HUES64 (cell line): ENCODE measurements around the gene CHCT1.
"Not testable (repeated sequence)": the region's sequence is repeated elsewhere in the genome, so short reads cannot be mapped to it uniquely, and the experiment has no call there.

Source experiments
- H3K27ac ChIP-seq: 2 replicates; pipeline ENCODE4 v1.7.0; 2013; ENCODE audit warnings: low read depth, low read length, inconsistent platforms
- H3K27me3 ChIP-seq: 2 replicates; pipeline ENCODE4 v1.6.1; 2013; ENCODE audit warnings: mild to moderate bottlenecking, low read length; ENCODE audit not compliant: insufficient read depth
- H3K36me3 ChIP-seq: 2 replicates; pipeline ENCODE4 v1.6.1; 2013; ENCODE audit warnings: mild to moderate bottlenecking, low read length; ENCODE audit not compliant: insufficient read depth
- H3K4me1 ChIP-seq: 2 replicates; pipeline ENCODE4 v1.6.1; 2013; ENCODE audit warnings: mild to moderate bottlenecking, low read length, moderate library complexity; ENCODE audit not compliant: insufficient read depth
- H3K4me3 ChIP-seq: 2 replicates; pipeline ENCODE4 v1.5.1; 2013; ENCODE audit warnings: mild to moderate bottlenecking, low read length, moderate library complexity
- H3K9ac ChIP-seq: 2 replicates; pipeline ENCODE4 v1.6.1; 2013; ENCODE audit warnings: mild to moderate bottlenecking, low read depth, low read length
- H3K9me3 ChIP-seq: 2 replicates; pipeline ENCODE4 v1.6.1; 2013; ENCODE audit warnings: low read depth, low read length; ENCODE audit not compliant: insufficient read depth
- WGBS: fragments of 150-250, 120-280 bp; methylation state at CpG from one replicate; pipeline ENCODE4 v1.1.7; 2013; ENCODE audit warnings: missing lambda C conversion rate; 5-methylcytosine and 5-hydroxymethylcytosine counted together

CHCT1 gene

DNA sequence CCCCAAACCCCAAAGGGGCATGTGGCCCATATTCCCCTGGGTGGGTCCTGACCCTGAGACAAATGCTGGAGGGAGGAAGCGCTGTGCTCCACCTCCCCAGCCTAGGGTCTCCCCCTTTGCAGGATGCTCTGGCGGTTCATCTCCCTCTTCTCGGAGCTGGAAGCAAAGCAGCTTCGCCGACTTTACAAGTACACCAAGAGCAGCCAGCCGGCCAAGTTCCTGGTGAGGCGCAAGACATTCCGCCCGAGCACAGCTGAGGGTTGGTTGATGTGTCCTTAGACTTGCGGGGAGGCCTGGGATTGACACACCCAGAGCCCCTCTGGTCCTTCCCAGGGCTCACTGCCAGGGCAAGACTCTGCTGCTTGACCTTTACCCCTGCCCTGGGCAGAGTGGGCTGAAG is 4.3 kb downstream of the CHCT1 start:
- Histone ChIP-seq H3K4me1 (no peaks in the 10 kb centered on the region), H3K27me3 (peaks cover 11% of the 10 kb centered on the region), H3K27ac (no peak overlapping the region), H3K9me3 (no peaks in the 10 kb centered on the region), H3K9ac (no peak overlapping the region), H3K36me3 (no peaks in the 10 kb centered on the region), H3K4me3 (no peak overlapping the region)
- 93% methylated on average over 10 of the region's 10 CpGs for WGBS

- H3K9ac ChIP-seq, result not testable (repeated sequence)
- 92% methylated on average over 4 of the region's 6 CpGs for WGBS
These were observed 6.2 kb downstream of the CHCT1 start for GRCh38 chr17:60428491-60428890.

GRCh38 chr17:60430561-60430960 is 8.3 kb downstream of the CHCT1 start:
- H3K36me3 ChIP-seq, H3K4me1 ChIP-seq, H3K9me3 ChIP-seq, H3K27ac ChIP-seq, H3K4me3 ChIP-seq, H3K9ac ChIP-seq, H3K27me3 ChIP-seq: not testable (repeated sequence)
- WGBS, result 97% methylated on average over 7 of the region's 7 CpGs

More at GRCh38 chr17:60428491-60428890, 6.2 kb downstream of the CHCT1 start:
- not testable (repeated sequence) for H3K4me1 ChIP-seq, H3K27ac ChIP-seq, H3K36me3 ChIP-seq, H3K4me3 ChIP-seq, H3K27me3 ChIP-seq, H3K9me3 ChIP-seq

- not testable (repeated sequence) for H3K36me3 ChIP-seq, H3K9me3 ChIP-seq, H3K4me3 ChIP-seq, H3K4me1 ChIP-seq, H3K27me3 ChIP-seq, H3K9ac ChIP-seq, H3K27ac ChIP-seq
- WGBS, result 99% methylated on average over 4 of the region's 4 CpGs
These were observed 11.0 kb downstream of the CHCT1 start for GRCh38 chr17:60433021-60433997.

DNA sequence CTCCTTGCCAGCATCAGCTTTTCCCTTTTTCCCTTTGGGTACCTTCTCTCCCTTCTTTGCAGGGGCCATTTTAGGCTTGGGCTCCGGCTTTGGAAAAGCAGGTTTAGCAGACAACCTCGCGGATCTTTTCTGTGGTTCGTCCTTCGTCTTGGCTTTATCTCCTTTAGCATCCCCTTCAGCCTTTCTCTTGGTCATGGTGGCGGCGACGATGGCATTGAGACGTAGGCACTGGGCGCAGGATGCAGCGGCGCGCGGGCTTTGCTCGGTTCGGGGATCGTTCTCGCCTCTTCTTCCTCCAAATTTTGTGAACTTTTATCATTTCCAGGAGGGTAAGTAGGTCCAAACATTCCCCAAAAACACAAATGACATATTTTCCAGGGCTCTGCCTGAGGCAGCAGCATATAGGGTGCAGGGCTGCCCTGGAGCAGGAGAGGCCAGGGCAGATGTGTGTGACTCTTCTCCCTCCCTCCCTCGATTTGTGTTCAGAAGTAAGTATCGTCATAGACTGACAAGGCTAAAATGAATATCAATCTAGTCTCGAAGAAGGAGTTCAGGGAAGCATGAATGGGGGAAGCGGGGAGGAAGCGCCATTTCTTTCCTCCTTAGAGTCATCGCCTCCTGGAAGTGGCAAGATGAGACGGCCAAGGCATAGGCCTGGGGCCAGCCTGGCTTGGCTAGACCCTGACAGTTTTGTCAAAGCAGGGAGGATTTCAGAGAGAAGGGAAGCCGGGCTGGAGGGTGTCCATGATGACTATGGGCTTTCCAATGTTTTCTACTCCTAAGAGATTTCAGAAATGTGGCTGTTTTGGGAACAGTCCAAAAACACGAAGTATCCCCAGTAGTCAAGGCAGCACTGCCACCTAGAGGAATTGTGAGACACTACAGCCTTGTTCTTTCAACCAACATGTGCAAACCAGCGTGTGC is 13.2 kb downstream of the CHCT1 start:
- no peak overlapping the region for H3K4me3 ChIP-seq
- H3K27me3 ChIP-seq, result no peaks in the 10 kb centered on the region
- 85% methylated on average over 28 of the region's 28 CpGs for WGBS
- H3K36me3 ChIP-seq, result no peaks in the 10 kb centered on the region
- peaks cover 5% of the 10 kb centered on the region; the same call in 1 of the 2 replicates for H3K4me1 ChIP-seq
- H3K9ac ChIP-seq, result no peak overlapping the region
- H3K27ac ChIP-seq, result no peak overlapping the region
- H3K9me3 ChIP-seq, result peaks cover 8% of the 10 kb centered on the region

- H3K9ac ChIP-seq, result no peak overlapping the region
- 90% methylated on average over 5 of the region's 5 CpGs for WGBS
- no peak overlapping the region for H3K4me3 ChIP-seq
- H3K4me1 ChIP-seq, result peaks cover 5% of the 10 kb centered on the region; the same call in 1 of the 2 replicates
- peaks cover 8% of the 10 kb centered on the region for H3K9me3 ChIP-seq
- H3K36me3 ChIP-seq, result no peaks in the 10 kb centered on the region
- no peaks in the 10 kb centered on the region for H3K27me3 ChIP-seq
- no peak overlapping the region for H3K27ac ChIP-seq
These were observed 14.4 kb downstream of the CHCT1 start for GRCh38 chr17:60436676-60437075.

DNA sequence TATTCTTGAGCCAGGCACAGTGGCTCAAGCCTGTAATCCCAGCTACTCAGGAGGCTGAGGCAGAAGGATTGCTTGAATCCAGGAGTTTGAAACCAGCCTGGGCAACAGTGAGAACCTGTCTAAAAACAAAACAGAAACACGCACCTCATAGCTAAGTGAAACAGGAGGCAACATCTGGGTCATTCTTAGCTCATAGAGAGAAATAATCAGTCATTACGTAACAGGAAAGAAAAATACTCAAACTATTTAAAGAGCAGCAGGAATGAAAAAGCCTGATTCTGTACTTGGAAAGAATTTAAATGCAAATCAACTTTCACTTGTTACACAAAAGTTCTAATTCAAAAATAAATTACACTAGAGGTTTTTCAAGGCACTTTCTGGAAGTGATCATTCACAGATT is 17.2 kb downstream of the CHCT1 start:
- no peak overlapping the region for H3K9ac ChIP-seq

GRCh38 chr17:60442271-60443173 is 20.2 kb downstream of the CHCT1 start:
- Histone ChIP-seq H3K27me3 (no peaks in the 10 kb centered on the region), H3K36me3 (peaks cover 15% of the 10 kb centered on the region), H3K4me3 (no peak overlapping the region), H3K9ac (no peak overlapping the region), H3K4me1 (peaks cover 15% of the 10 kb centered on the region), H3K27ac (no peak overlapping the region), H3K9me3 (no peaks in the 10 kb centered on the region)
- WGBS, result 82% methylated on average over 5 of the region's 6 CpGs

More for the DNA sequence above, 17.2 kb downstream of the CHCT1 start:
- H3K27me3 ChIP-seq, result no peaks in the 10 kb centered on the region
- WGBS, result 83% methylated on average over 1 of the region's 2 CpGs
- H3K4me3 ChIP-seq, result no peak overlapping the region
- no peaks in the 10 kb centered on the region for H3K36me3 ChIP-seq
- peaks cover 15% of the 10 kb centered on the region for H3K4me1 ChIP-seq
- no peaks in the 10 kb centered on the region for H3K9me3 ChIP-seq
- no peak overlapping the region for H3K27ac ChIP-seq

GRCh38 chr17:60443713-60444112 is 21.4 kb downstream of the CHCT1 start:
- Histone ChIP-seq H3K9ac (no peak overlapping the region), H3K36me3 (peaks cover 20% of the 10 kb centered on the region), H3K27me3 (no peaks in the 10 kb centered on the region), H3K9me3 (no peaks in the 10 kb centered on the region), H3K27ac (no peak overlapping the region), H3K4me1 (peaks cover 15% of the 10 kb centered on the region), H3K4me3 (no peak overlapping the region)
- 94% methylated on average over 6 of the region's 6 CpGs for WGBS

- no peaks in the 10 kb centered on the region for H3K9me3 ChIP-seq
- H3K4me3 ChIP-seq, result no peak overlapping the region
- H3K4me1 ChIP-seq, result peaks cover 10% of the 10 kb centered on the region; the same call in 1 of the 2 replicates
- peaks cover 27% of the 10 kb centered on the region for H3K36me3 ChIP-seq
- no peak overlapping the region for H3K9ac ChIP-seq
- no peak overlapping the region for H3K27ac ChIP-seq
- no peaks in the 10 kb centered on the region for H3K27me3 ChIP-seq
These were observed 22.9 kb downstream of the CHCT1 start for GRCh38 chr17:60445144-60445543.
